Left forelimb (tissue), 1 donor: ENCODE measurements around the gene ARHGEF39.

ENCODE experiments used
- DNase-seq: peaks from one replicate; pipeline ENCODE4 v3.0.0-alpha.2; 2018; ENCODE audit warnings: low spot score

Gene ARHGEF39

GRCh38 chr9:35691334-35691650 is 26.3 kb upstream of the ARHGEF39 start:
- no peak for DNase-seq

GRCh38 chr9:35690614-35691333 is 25.8 kb upstream of the ARHGEF39 start:
- peak; percentile 87 for DNase-seq

GRCh38 chr9:35690294-35690613 is 25.3 kb upstream of the ARHGEF39 start:
- no peak for DNase-seq

- peak; percentile 87 for DNase-seq
Measured at GRCh38 chr9:35689542-35690293, 24.7 kb upstream of the ARHGEF39 start, which contains the start of gene TPM2. TSS of gene TPM2 (minus strand) at chr9:35689925. CDS start at chr9:35689817, 108 bp downstream.

- DNase-seq, result no peak
Measured at GRCh38 chr9:35688558-35689541, 23.9 kb upstream of the ARHGEF39 start.

GRCh38 chr9:35687972-35688557 is 23.1 kb upstream of the ARHGEF39 start:
- DNase-seq, result no peak

GRCh38 chr9:35687306-35687705 is 22.3 kb upstream of the ARHGEF39 start:
- DNase-seq, result no peak

- DNase-seq, result no peak
Measured at GRCh38 chr9:35686222-35687203, 21.5 kb upstream of the ARHGEF39 start.

- no peak for DNase-seq
Measured at GRCh38 chr9:35685506-35685905, 20.5 kb upstream of the ARHGEF39 start.

- DNase-seq, result no peak
Measured at GRCh38 chr9:35684921-35685320, 19.9 kb upstream of the ARHGEF39 start.

GRCh38 chr9:35683323-35683722 is 18.3 kb upstream of the ARHGEF39 start:
- DNase-seq, result no peak

GRCh38 chr9:35682520-35683315 is 17.7 kb upstream of the ARHGEF39 start:
- DNase-seq, result no peak

- DNase-seq, result no peak
Measured at GRCh38 chr9:35682051-35682450, 17.1 kb upstream of the ARHGEF39 start.

- no peak for DNase-seq
Measured at GRCh38 chr9:35681341-35682002, 16.5 kb upstream of the ARHGEF39 start.

GRCh38 chr9:35680331-35681105 is 15.5 kb upstream of the ARHGEF39 start:
- no peak for DNase-seq

GRCh38 chr9:35679766-35680330 is 14.9 kb upstream of the ARHGEF39 start:
- DNase-seq, result no peak

GRCh38 chr9:35679091-35679490 is 14.1 kb upstream of the ARHGEF39 start:
- DNase-seq, result no peak

- peak; percentile 83 for DNase-seq
Measured at GRCh38 chr9:35675732-35676392, 10.9 kb upstream of the ARHGEF39 start.
